GM12865 (cell line): ENCODE measurements around the gene TSR2.
A peak's percentile ranks its signal among the peaks of the same experiment; 100 is the strongest.
"Not testable (repeated sequence)": the region's sequence is repeated elsewhere in the genome, so short reads cannot be mapped to it uniquely, and the experiment has no call there.

ENCODE experiments used
- DNase-seq: peaks from one replicate; pipeline ENCODE4 v3.0.0; 2010; ENCODE audit warnings: low read depth
- H3K4me3 ChIP-seq: 2 replicates; pipeline ENCODE4 v1.5.1; 2011; ENCODE audit warnings: mild to moderate bottlenecking, low read depth, low read length, control low read depth
- CTCF ChIP-seq: IDR thresholded peaks from 2 replicates; pipeline ENCODE4 v1.5.1; 2011; ENCODE audit warnings: low read length, control low read depth, low read depth, inconsistent platforms; ENCODE audit not compliant: insufficient read depth; ENCODE audit errors: missing control alignments

The TSR2 gene

GRCh38 chrX:54470054-54470760, 30.0 kb downstream of the TSR2 start:
- H3K4me3 ChIP-seq = no peak overlapping the region
- no peak for TF ChIP-seq CTCF
- DNase-seq = no peak

GRCh38 chrX:54473993-54474859, 34.0 kb downstream of the TSR2 start:
- no peak for TF ChIP-seq CTCF
- no peak for DNase-seq
- no peak overlapping the region for H3K4me3 ChIP-seq

- peak; percentile 32 for DNase-seq
- H3K4me3 ChIP-seq = no peak overlapping the region
- TF ChIP-seq CTCF = no peak
These were observed 39.2 kb downstream of the TSR2 start for GRCh38 chrX:54479136-54480111.

- no peak overlapping the region for H3K4me3 ChIP-seq
- TF ChIP-seq CTCF = no peak
- no peak for DNase-seq
These were observed 42.8 kb downstream of the TSR2 start for GRCh38 chrX:54482839-54483593.

- H3K4me3 ChIP-seq = no peak overlapping the region
- no peak for TF ChIP-seq CTCF
- DNase-seq = no peak
These were observed 43.7 kb downstream of the TSR2 start for GRCh38 chrX:54483946-54484345.

- no peak overlapping the region for H3K4me3 ChIP-seq
- DNase-seq = no peak
- TF ChIP-seq CTCF = no peak
These were observed 44.5 kb downstream of the TSR2 start for GRCh38 chrX:54484666-54485065.

- H3K4me3 ChIP-seq, DNase-seq: not testable (repeated sequence)
These were observed 49.6 kb downstream of the TSR2 start for GRCh38 chrX:54489819-54490218.
